GM12878 (cell line): ENCODE measurements around the gene KIF15. TPM values are rescaled to one million over a fixed set of nuclear protein-coding genes. Genes with fewer than 3 reads are reported as not detected.

ENCODE experiments used
- ATAC-seq: fragments of 200-7000 bp; cut with Tn5 transposase; 3 replicates; pipeline ENCODE4 v1.9.1; 2020; ENCODE audit warnings: mild to moderate bottlenecking, moderate library complexity
- BruUV-seq: library from RNA; stranded (reverse); fragments of 400-500 nt; replicated peaks from 2 replicates; lab custom pipeline; 2021; lab: Mats Ljungman, UMichigan
- CTCF ChIA-PET: fragments of 300-600 bp; sonication (Branson Sonifier 250); formaldehyde crosslinking; extraction: SDS; loops from one replicate; lab custom pipeline; 2021; ENCODE audit warnings: inconsistent platforms; lab: Yijun Ruan, JAX
- POLR2A ChIA-PET: fragments of 350-600 bp; formaldehyde crosslinking; extraction: SDS; loops from one replicate; lab custom pipeline; 2021; ENCODE audit warnings: inconsistent platforms; lab: Charles Lee
- RAD21 ChIA-PET: fragments of 300-600 bp; sonication (Branson Sonifier 250); formaldehyde crosslinking; loops from one replicate; lab custom pipeline; 2023; ENCODE audit warnings: antibody characterized with exemption; ENCODE audit not compliant: unreplicated experiment; lab: Charles Lee
- SMC1A ChIA-PET: fragments of 300-600 bp; sonication (Branson Sonifier 250); formaldehyde crosslinking; loops from one replicate; lab custom pipeline; 2023; ENCODE audit not compliant: unreplicated experiment, uncharacterized antibody; lab: Charles Lee
- DNase-seq: peaks from one replicate; pipeline ENCODE4 v3.0.0-alpha.2; 2011; ENCODE audit warnings: low read depth, low spot score
- FAIRE-seq: peaks from 3 replicates; lab custom pipeline; 2011; peaks lifted over from hg19 to GRCh38; lab: Jason Lieb, UNC
- H2AFZ ChIP-seq: 2 replicates; pipeline ENCODE4 v1.6.0; 2011; ENCODE audit warnings: low read depth, low read length, control low read depth; ENCODE audit not compliant: control insufficient read depth
- H3K27ac ChIP-seq: 2 replicates; pipeline ENCODE4 v1.5.1; 2011; ENCODE audit warnings: control low read depth; ENCODE audit not compliant: control insufficient read depth, insufficient read depth
- H3K27me3 ChIP-seq, 2 experiments: replicated peaks in 1 of 2; 2 replicates each; pipeline versions ENCODE4 v1.6.0 to v1.6.1; 2011; ENCODE audit warnings: low read length in 1 of 2; ENCODE audit not compliant: control insufficient read depth in 2 of 2, insufficient read depth in 2 of 2
- H3K36me3 ChIP-seq, 2 experiments: 2 replicates each; pipeline ENCODE4 v1.5.1; 2011; ENCODE audit warnings: low read length in 1 of 2; ENCODE audit not compliant: control insufficient read depth in 2 of 2, insufficient read depth in 2 of 2
- H3K4me1 ChIP-seq: 2 replicates; pipeline ENCODE4 v1.6.1; 2011; ENCODE audit warnings: mild to moderate bottlenecking, low read length, moderate library complexity, mixed read lengths; ENCODE audit not compliant: control insufficient read depth, insufficient read depth
- H3K4me2 ChIP-seq: 2 replicates; pipeline ENCODE4 v1.6.0; 2011; ENCODE audit warnings: control low read depth; ENCODE audit not compliant: control insufficient read depth, insufficient read depth
- H3K4me3 ChIP-seq: fragments of 200-600 bp; sonication (generic); 2 replicates; pipeline ENCODE4 v1.5.1; 2016
- H3K79me2 ChIP-seq: 2 replicates; pipeline ENCODE4 v1.6.0; 2011; ENCODE audit warnings: low read length; ENCODE audit not compliant: control insufficient read depth, insufficient read depth
- H3K9ac ChIP-seq: 2 replicates; pipeline ENCODE4 v1.8.0; 2011; ENCODE audit warnings: low read length, control low read depth, mixed read lengths; ENCODE audit not compliant: control insufficient read depth, insufficient read depth
- H3K9me3 ChIP-seq: replicated peaks from 3 replicates; pipeline ENCODE4 v1.5.1; 2011; ENCODE audit warnings: mild to moderate bottlenecking, low read length; ENCODE audit not compliant: control insufficient read depth, insufficient read depth
- H4K20me1 ChIP-seq: 2 replicates; pipeline ENCODE4 v1.6.0; 2011; ENCODE audit not compliant: control insufficient read depth, insufficient read depth
- BMI1 ChIP-seq: fragments of 450-650 bp; IDR thresholded peaks from 2 replicates; pipeline ENCODE4 v1.6.1; 2016; ENCODE audit warnings: mild to moderate bottlenecking, moderate library complexity, borderline replicate concordance
- FOXK2 ChIP-seq: fragments of 450-650 bp; IDR thresholded peaks from 2 replicates; pipeline ENCODE4 v1.6.1; 2017; ENCODE audit warnings: mild to moderate bottlenecking, moderate library complexity
- KAT2A ChIP-seq: conservative IDR thresholded peaks from 2 replicates; pipeline ENCODE4 v1.6.1; 2011; ENCODE audit warnings: low read depth, low read length; ENCODE audit not compliant: control insufficient read depth
- MAX ChIP-seq: IDR thresholded peaks from 2 replicates; pipeline ENCODE4 v1.6.1; 2012; ENCODE audit warnings: low read depth, low read length, improper control_type of control experiment
- MEF2A ChIP-seq: IDR thresholded peaks from 2 replicates; pipeline ENCODE4 v1.6.1; 2011; ENCODE audit warnings: low read depth, mild to moderate bottlenecking, low read length, moderate library complexity; ENCODE audit not compliant: insufficient read depth
- MYC ChIP-seq: IDR thresholded peaks from 2 replicates; pipeline ENCODE4 v1.6.1; 2011; ENCODE audit warnings: mild to moderate bottlenecking, low read length, moderate library complexity, inconsistent platforms; ENCODE audit not compliant: insufficient read depth, insufficient replicate concordance, insufficient read length, severe bottlenecking
- NR2C1 ChIP-seq: fragments of 450-650 bp; IDR thresholded peaks from 2 replicates; pipeline ENCODE4 v1.6.1; 2017; ENCODE audit warnings: antibody characterized with exemption, mild to moderate bottlenecking, moderate library complexity
- YY1 ChIP-seq: IDR thresholded peaks from 2 replicates; pipeline ENCODE4 v1.6.1; 2011; ENCODE audit warnings: low read depth, mild to moderate bottlenecking, low read length
- ZNF622 ChIP-seq: fragments of 450-650 bp; IDR thresholded peaks from 2 replicates; pipeline ENCODE4 v1.6.1; 2017; ENCODE audit warnings: mild to moderate bottlenecking, inconsistent platforms
- WGBS: methylation state at CpG from one replicate; pipeline ENCODE4 v1.1.6; 2016; ENCODE audit warnings: low lambda C conversion rate; ENCODE audit not compliant: insufficient replicate concordance, insufficient coverage; ENCODE audit errors: missing lambda C conversion rate; 5-methylcytosine and 5-hydroxymethylcytosine counted together
- in situ Hi-C: fragments of 300-500 bp; cut with MboI; formaldehyde crosslinking; loops from 9 replicates; pipeline ENCODE4 v1.14.3; 2018; ENCODE audit warnings: mixed read lengths
- intact Hi-C: fragments of 100-400 bp; cut with micrococcal nuclease; formaldehyde crosslinking; loops from one replicate; pipeline ENCODE4 v1.14.2; 2022; ENCODE audit not compliant: unreplicated experiment
- polyA plus RNA-seq, 11 experiments: library from polyadenylated mRNA; depleted of rRNA in 4 of 11; unstranded in 6 of 11; stranded (reverse) in 5 of 11; fragments of >200 nt; fragmentation: Nextera tagmentation in 4 of 11; fragmentation: Illumina TruSeq in 1 of 11; extraction: Ambion mirVana in 4 of 11; extraction: Trizol in 1 of 11; gene quantifications; 1 replicate in 1 of 11; 2 replicates in 10 of 11; pipeline versions ENCODE4 v1.2.1 to v1.2.3, GENCODE V29; 2011 to 2016; ENCODE audit warnings: inconsistent platforms in 2 of 11, missing spikeins in 2 of 11, low read depth in 1 of 11
- total RNA-seq, 4 experiments: library from RNA; depleted of rRNA in 3 of 4; stranded (reverse); fragments of >200 nt in 3 of 4; fragmentation: Illumina TruSeq in 1 of 4; extraction: Trizol in 1 of 4; gene quantifications; 2 replicates each; pipeline versions ENCODE4 v1.2.1 to v1.2.3, GENCODE V29; 2013 to 2021
- TF ChIP-seq, protein P1 (sequence below): fragments of 450-650 bp; formaldehyde crosslinking; IDR thresholded peaks from 2 replicates; pipeline ENCODE4 v1.5.0; 2022; ENCODE audit warnings: mild to moderate bottlenecking, missing genetic modification characterization
- TF ChIP-seq, protein P2 (sequence below): IDR thresholded peaks from 2 replicates; pipeline ENCODE4 v1.6.1; 2011; ENCODE audit warnings: mild to moderate bottlenecking, low read depth, low read length, moderate library complexity; ENCODE audit not compliant: insufficient replicate concordance
- TF ChIP-seq, protein P3 (sequence below): IDR thresholded peaks from 2 replicates; pipeline ENCODE4 v1.6.1; 2012; ENCODE audit warnings: low read depth, low read length, improper control_type of control experiment
- TF ChIP-seq, protein P4 (sequence below): fragments of 450-650 bp; IDR thresholded peaks from 2 replicates; pipeline ENCODE4 v1.6.1; 2018; ENCODE audit warnings: borderline replicate concordance, mild to moderate bottlenecking; ENCODE audit not compliant: partially characterized antibody

Gene KIF15
- total and polyA plus RNA-seq, 10 of the 15 experiments (the other 5 are each of a cell fraction or from before 2014, with no cell fraction given): 12.3 to 51.8 (median 26.0) TPM

- TF ChIP-seq, protein P1, sequence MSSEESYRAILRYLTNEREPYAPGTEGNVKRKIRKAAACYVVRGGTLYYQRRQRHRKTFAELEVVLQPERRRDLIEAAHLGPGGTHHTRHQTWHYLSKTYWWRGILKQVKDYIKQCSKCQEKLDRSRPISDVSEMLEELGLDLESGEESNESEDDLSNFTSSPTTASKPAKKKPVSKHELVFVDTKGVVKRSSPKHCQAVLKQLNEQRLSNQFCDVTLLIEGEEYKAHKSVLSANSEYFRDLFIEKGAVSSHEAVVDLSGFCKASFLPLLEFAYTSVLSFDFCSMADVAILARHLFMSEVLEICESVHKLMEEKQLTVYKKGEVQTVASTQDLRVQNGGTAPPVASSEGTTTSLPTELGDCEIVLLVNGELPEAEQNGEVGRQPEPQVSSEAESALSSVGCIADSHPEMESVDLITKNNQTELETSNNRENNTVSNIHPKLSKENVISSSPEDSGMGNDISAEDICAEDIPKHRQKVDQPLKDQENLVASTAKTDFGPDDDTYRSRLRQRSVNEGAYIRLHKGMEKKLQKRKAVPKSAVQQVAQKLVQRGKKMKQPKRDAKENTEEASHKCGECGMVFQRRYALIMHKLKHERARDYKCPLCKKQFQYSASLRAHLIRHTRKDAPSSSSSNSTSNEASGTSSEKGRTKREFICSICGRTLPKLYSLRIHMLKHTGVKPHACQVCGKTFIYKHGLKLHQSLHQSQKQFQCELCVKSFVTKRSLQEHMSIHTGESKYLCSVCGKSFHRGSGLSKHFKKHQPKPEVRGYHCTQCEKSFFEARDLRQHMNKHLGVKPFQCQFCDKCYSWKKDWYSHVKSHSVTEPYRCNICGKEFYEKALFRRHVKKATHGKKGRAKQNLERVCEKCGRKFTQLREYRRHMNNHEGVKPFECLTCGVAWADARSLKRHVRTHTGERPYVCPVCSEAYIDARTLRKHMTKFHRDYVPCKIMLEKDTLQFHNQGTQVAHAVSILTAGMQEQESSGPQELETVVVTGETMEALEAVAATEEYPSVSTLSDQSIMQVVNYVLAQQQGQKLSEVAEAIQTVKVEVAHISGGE (CRISPR knock-in tag): no peak
- no peak for TF ChIP-seq NR2C1
Observed at GRCh38 chr3:44764248-44764647, 2.7 kb downstream of the KIF15 start (continued).

GRCh38 chr3:44771424-44772098 is 10.0 kb downstream of the KIF15 start:
- Histone ChIP-seq H3K9ac (no peak overlapping the region), H3K4me1 (no peaks in the 10 kb centered on the region), H3K9me3 (peaks cover 5% of the 10 kb centered on the region; the same call in 2 of the 3 replicates), H3K27ac (no peak overlapping the region), H4K20me1 (no peaks in the 10 kb centered on the region), H3K36me3 (peaks cover 2 to 11% of the 10 kb centered on the region in 2 experiments), H3K4me3 (no peak overlapping the region), H3K79me2 (no peaks in the 10 kb centered on the region; the same call in none of the 2 replicates), H2AFZ (no peak overlapping the region), H3K4me2 (no peak overlapping the region), H3K27me3 (no peaks in the 10 kb centered on the region)
- FAIRE-seq (no peak), DNase-seq (no peak), ATAC-seq (no peak)
- BruUV-seq: no TSS peak
- in situ Hi-C loops (no loop called here), intact Hi-C loops (no loop called here)
- RAD21 ChIA-PET: no interaction called here
- 100% methylated on average over 1 of the region's 1 CpG for WGBS
- POLR2A ChIA-PET: interaction anchor here (1.6 to 1.7 kb wide), 2 partner anchors 9 kb away, joined by 3 to 8 read pairs; partner anchors contain the start of genes KIAA1143 and KIF15
- SMC1A ChIA-PET: no interaction called here
- CTCF ChIA-PET: no interaction called here
- TF ChIP-seq, protein P2, sequence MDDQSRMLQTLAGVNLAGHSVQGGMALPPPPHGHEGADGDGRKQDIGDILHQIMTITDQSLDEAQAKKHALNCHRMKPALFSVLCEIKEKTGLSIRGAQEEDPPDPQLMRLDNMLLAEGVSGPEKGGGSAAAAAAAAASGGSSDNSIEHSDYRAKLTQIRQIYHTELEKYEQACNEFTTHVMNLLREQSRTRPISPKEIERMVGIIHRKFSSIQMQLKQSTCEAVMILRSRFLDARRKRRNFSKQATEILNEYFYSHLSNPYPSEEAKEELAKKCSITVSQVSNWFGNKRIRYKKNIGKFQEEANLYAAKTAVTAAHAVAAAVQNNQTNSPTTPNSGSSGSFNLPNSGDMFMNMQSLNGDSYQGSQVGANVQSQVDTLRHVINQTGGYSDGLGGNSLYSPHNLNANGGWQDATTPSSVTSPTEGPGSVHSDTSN: no peak
- no peak for TF ChIP-seq YY1
- TF ChIP-seq FOXK2: no peak
- TF ChIP-seq BMI1: no peak
- TF ChIP-seq, protein P3, sequence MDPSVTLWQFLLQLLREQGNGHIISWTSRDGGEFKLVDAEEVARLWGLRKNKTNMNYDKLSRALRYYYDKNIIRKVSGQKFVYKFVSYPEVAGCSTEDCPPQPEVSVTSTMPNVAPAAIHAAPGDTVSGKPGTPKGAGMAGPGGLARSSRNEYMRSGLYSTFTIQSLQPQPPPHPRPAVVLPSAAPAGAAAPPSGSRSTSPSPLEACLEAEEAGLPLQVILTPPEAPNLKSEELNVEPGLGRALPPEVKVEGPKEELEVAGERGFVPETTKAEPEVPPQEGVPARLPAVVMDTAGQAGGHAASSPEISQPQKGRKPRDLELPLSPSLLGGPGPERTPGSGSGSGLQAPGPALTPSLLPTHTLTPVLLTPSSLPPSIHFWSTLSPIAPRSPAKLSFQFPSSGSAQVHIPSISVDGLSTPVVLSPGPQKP: no peak
- TF ChIP-seq, protein P4, sequence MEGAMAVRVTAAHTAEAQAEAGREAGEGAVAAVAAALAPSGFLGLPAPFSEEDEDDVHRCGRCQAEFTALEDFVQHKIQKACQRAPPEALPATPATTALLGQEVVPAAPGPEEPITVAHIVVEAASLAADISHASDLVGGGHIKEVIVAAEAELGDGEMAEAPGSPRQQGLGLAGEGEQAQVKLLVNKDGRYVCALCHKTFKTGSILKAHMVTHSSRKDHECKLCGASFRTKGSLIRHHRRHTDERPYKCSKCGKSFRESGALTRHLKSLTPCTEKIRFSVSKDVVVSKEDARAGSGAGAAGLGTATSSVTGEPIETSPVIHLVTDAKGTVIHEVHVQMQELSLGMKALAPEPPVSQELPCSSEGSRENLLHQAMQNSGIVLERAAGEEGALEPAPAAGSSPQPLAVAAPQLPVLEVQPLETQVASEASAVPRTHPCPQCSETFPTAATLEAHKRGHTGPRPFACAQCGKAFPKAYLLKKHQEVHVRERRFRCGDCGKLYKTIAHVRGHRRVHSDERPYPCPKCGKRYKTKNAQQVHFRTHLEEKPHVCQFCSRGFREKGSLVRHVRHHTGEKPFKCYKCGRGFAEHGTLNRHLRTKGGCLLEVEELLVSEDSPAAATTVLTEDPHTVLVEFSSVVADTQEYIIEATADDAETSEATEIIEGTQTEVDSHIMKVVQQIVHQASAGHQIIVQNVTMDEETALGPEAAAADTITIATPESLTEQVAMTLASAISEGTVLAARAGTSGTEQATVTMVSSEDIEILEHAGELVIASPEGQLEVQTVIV: no peak
- TF ChIP-seq MYC: no peak
- TF ChIP-seq KAT2A: no peak
- TF ChIP-seq ZNF622: no peak
- no peak for TF ChIP-seq MEF2A
- no peak for TF ChIP-seq MAX
